Caco-2 (cell line): ENCODE results near the gene E2F4. TPM values are rescaled to one million over a fixed set of nuclear protein-coding genes. Genes with fewer than 3 reads are reported as not detected.

ENCODE experiments used
- BruUV-seq: library from RNA; stranded (reverse); fragments of 400-500 nt; replicated peaks from 2 replicates; lab custom pipeline; 2021; lab: Mats Ljungman, UMichigan
- CTCF ChIA-PET: fragments of 300-600 bp; sonication (Branson Sonifier 250); formaldehyde crosslinking; loops from one replicate; lab custom pipeline; 2022; ENCODE audit warnings: antibody characterized with exemption; lab: Charles Lee
- POLR2A ChIA-PET: fragments of 300-600 bp; sonication (Branson Sonifier 250); formaldehyde crosslinking; loops from one replicate; lab custom pipeline; 2022; ENCODE audit warnings: antibody characterized with exemption; lab: Charles Lee
- DNase-seq, 2 experiments: peaks; one replicate each; pipeline versions ENCODE4 v3.0.0 to v3.0.0-alpha.2; 2020 to 2022
- H3K27me3 ChIP-seq: replicated peaks from 2 replicates; pipeline ENCODE4 v1.6.0; 2011; ENCODE audit warnings: low read length; ENCODE audit not compliant: control insufficient read depth, insufficient read depth
- H3K36me3 ChIP-seq: 2 replicates; pipeline ENCODE4 v1.5.1; 2011; ENCODE audit warnings: low read length; ENCODE audit not compliant: control insufficient read depth, insufficient read depth
- H3K4me1 ChIP-seq: fragments of 250-450 bp; sonication (Bioruptor Pico); 2 replicates; pipeline ENCODE4 v1.5.1; 2020; ENCODE audit warnings: mild to moderate bottlenecking
- H3K4me3 ChIP-seq: 2 replicates; pipeline ENCODE4 v1.5.1; 2011; ENCODE audit warnings: low read depth, mild to moderate bottlenecking, control low read depth, low read length
- H3K9me3 ChIP-seq: fragments of 250-450 bp; sonication (Bioruptor Pico); 2 replicates; pipeline ENCODE4 v1.5.1; 2020; ENCODE audit warnings: mild to moderate bottlenecking, moderate library complexity
- H3K27ac Mint-ChIP-seq: one replicate; pipeline ENCODE4 v1.8.0; 2022; ENCODE audit warnings: mixed read lengths; ENCODE audit not compliant: unreplicated experiment
- H3K27me3 Mint-ChIP-seq: one replicate; pipeline ENCODE4 v1.8.0; 2022; ENCODE audit warnings: mixed read lengths; ENCODE audit not compliant: insufficient read depth, unreplicated experiment
- H3K36me3 Mint-ChIP-seq: one replicate; pipeline ENCODE4 v1.8.0; 2022; ENCODE audit warnings: mild to moderate bottlenecking, mixed read lengths; ENCODE audit not compliant: insufficient read depth, unreplicated experiment
- H3K4me1 Mint-ChIP-seq: one replicate; pipeline ENCODE4 v1.8.0; 2022; ENCODE audit warnings: low read depth, mixed read lengths; ENCODE audit not compliant: unreplicated experiment
- H3K4me3 Mint-ChIP-seq: one replicate; pipeline ENCODE4 v1.8.0; 2022; ENCODE audit warnings: mild to moderate bottlenecking, moderate library complexity, mixed read lengths; ENCODE audit not compliant: unreplicated experiment
- H3K9me3 Mint-ChIP-seq: one replicate; pipeline ENCODE4 v1.8.0; 2022; ENCODE audit warnings: mixed read lengths; ENCODE audit not compliant: unreplicated experiment
- intact Hi-C: fragments of 100-400 bp; cut with micrococcal nuclease; formaldehyde crosslinking; loops from one replicate; pipeline ENCODE4 v1.10.0; 2022; ENCODE audit not compliant: unreplicated experiment
- total RNA-seq: library from RNA; stranded (reverse); gene quantifications from 2 replicates; pipeline ENCODE4 v1.2.3, GENCODE V29; 2022
- TF ChIP-seq, protein P1 (sequence below), 2 experiments: fragments of 200-600 bp in 1 of 2; IDR thresholded peaks; 1 replicate in 1 of 2; 2 replicates in 1 of 2; pipeline versions ENCODE4 v1.5.1 to v1.8.0; 2011 to 2022; ENCODE audit warnings: antibody characterized with exemption in 1 of 2, control low read depth in 1 of 2, inconsistent platforms in 1 of 2, low read depth in 1 of 2, low read length in 1 of 2, mild to moderate bottlenecking in 1 of 2, moderate library complexity in 1 of 2; ENCODE audit not compliant: insufficient read depth in 1 of 2, severe bottlenecking in 1 of 2, unreplicated experiment in 1 of 2

Gene E2F4
- total RNA-seq, 1 experiment from 2014 or later, result 115 TPM

DNA sequence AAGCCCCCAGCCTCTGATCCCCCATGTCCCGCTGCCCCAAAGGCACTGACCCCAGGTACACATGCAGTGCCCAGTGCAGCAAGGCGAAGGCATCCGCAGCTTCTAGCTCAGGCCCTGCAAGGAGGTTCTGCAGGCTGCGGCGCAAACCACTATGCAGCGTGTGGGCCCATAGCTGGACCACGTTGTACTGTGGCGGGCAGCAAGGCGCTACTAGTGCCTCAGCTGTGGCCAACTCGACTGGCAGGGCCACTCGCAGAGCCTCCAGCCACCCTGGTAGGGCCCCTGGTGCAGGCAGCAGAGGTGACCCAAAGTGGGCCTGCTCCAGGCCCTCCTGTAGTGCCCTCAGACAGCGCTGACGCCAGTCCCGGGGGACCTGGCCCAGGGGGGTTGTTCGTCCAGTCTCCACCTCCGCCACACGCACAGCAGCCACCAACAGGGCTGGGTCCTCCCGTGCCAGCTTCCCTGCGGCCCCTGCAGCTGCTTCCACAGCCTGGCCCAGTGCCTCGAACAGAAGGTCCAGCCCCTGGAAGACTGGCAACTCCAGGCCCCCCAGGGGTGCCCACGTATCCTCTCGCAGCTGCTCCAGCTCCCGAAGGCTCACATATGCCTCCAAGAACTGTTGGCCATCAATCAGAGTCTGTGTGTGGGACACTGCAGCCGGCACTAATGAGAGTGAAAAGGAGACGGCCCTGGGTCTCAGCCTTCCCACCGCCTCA, 4.6 kb upstream of the E2F4 start:
- intact Hi-C loops, result no loop called here
- CTCF ChIA-PET, result interaction anchor here (0.5 to 0.6 kb wide), 2 partner anchors 17 to 230 kb away, joined by 3 to 4 read pairs; partner anchors contain the start of gene NOL3
- no peak overlapping the region for H3K4me3 Mint-ChIP-seq

DNA sequence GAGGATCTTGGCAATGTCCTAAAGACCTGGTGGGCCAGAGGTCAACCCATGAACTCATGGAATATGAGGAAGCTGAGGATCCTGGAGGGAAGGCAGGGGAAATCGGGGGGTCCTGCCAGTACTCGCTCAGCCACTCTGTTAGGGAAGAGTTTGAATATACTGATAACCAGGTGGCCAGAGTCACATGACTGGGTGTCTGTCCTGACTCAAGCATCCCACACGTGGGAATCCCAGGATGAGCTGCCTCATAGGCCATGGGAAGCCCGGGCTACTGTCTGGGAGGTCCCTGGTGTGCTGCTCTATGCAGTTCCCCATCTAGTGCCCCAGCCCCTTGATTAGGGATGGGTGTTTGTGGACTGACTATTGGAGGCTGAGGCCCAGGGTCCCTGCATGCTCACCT, 3.6 kb upstream of the E2F4 start:
- Histone ChIP-seq H3K4me1 (peaks cover 38% of the 10 kb centered on the region), H3K9me3 (no peaks in the 10 kb centered on the region), H3K4me3 (no peak overlapping the region), H3K27me3 (no peaks in the 10 kb centered on the region), H3K36me3 (no peaks in the 10 kb centered on the region)
- Mint-ChIP-seq H3K4me3 (no peak overlapping the region), H3K4me1 (peaks cover 16% of the 10 kb centered on the region), H3K27me3 (peaks cover 3% of the 10 kb centered on the region), H3K36me3 (peaks cover 28% of the 10 kb centered on the region), H3K27ac (no peak overlapping the region), H3K9me3 (no peaks in the 10 kb centered on the region)
- TF ChIP-seq, protein P1, sequence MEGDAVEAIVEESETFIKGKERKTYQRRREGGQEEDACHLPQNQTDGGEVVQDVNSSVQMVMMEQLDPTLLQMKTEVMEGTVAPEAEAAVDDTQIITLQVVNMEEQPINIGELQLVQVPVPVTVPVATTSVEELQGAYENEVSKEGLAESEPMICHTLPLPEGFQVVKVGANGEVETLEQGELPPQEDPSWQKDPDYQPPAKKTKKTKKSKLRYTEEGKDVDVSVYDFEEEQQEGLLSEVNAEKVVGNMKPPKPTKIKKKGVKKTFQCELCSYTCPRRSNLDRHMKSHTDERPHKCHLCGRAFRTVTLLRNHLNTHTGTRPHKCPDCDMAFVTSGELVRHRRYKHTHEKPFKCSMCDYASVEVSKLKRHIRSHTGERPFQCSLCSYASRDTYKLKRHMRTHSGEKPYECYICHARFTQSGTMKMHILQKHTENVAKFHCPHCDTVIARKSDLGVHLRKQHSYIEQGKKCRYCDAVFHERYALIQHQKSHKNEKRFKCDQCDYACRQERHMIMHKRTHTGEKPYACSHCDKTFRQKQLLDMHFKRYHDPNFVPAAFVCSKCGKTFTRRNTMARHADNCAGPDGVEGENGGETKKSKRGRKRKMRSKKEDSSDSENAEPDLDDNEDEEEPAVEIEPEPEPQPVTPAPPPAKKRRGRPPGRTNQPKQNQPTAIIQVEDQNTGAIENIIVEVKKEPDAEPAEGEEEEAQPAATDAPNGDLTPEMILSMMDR (IDR thresholded peaks at IDR 0.05; ENCODE audit: insufficient read depth in 1 of 2, low read depth in 1 of 2, low read length in 1 of 2, severe bottlenecking in 1 of 2, unreplicated experiment in 1 of 2), result no peak
- ChIA-PET POLR2A (no interaction called here), CTCF (no interaction called here)
- intact Hi-C loops, result no loop called here
- DNase-seq, result no peak
- no TSS peak for BruUV-seq

More for the DNA sequence above, 4.6 kb upstream of the E2F4 start:
- Histone ChIP-seq H3K27me3 (no peaks in the 10 kb centered on the region), H3K4me3 (no peak overlapping the region), H3K36me3 (no peaks in the 10 kb centered on the region), H3K4me1 (peaks cover 47% of the 10 kb centered on the region), H3K9me3 (no peaks in the 10 kb centered on the region)
- POLR2A ChIA-PET, result no interaction called here
- peaks cover 20% of the 10 kb centered on the region for H3K36me3 Mint-ChIP-seq
- DNase-seq, result no peak
- TF ChIP-seq, protein P1 (IDR thresholded peaks at IDR 0.05; ENCODE audit: insufficient read depth in 1 of 2, low read depth in 1 of 2, low read length in 1 of 2, severe bottlenecking in 1 of 2, unreplicated experiment in 1 of 2), result no peak
- no TSS peak for BruUV-seq
- peaks cover 16% of the 10 kb centered on the region for H3K4me1 Mint-ChIP-seq
- no peaks in the 10 kb centered on the region for H3K9me3 Mint-ChIP-seq
- peaks cover 3% of the 10 kb centered on the region for H3K27me3 Mint-ChIP-seq
- H3K27ac Mint-ChIP-seq, result no peak overlapping the region

DNA sequence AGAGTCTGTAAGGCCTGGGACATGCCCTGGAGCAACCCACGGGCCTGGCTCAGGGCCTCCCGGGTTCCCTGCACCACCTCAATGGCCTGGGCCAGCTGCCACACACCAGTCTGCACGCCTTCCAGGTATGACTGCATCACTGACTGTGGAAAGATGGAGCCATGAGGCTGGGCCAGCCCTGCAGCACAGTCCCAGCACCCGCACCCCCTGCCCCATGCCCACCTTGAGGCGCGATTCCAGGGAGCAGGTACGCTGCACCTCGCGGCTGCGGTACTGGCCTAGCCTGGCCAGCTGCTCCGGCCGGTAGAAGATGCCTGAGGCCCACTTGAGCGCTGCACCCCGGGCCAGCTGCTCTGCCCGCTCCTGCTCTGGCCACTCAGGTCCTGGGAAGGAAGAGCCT, 3.2 kb upstream of the E2F4 start:
- CTCF ChIA-PET, result no interaction called here
- no peak for DNase-seq
- Histone ChIP-seq H3K4me3 (no peak overlapping the region), H3K9me3 (no peaks in the 10 kb centered on the region), H3K4me1 (peaks cover 38% of the 10 kb centered on the region), H3K27me3 (no peaks in the 10 kb centered on the region), H3K36me3 (no peaks in the 10 kb centered on the region)
- Mint-ChIP-seq H3K9me3 (no peaks in the 10 kb centered on the region), H3K27ac (no peak overlapping the region), H3K4me1 (peaks cover 16% of the 10 kb centered on the region), H3K36me3 (peaks cover 28% of the 10 kb centered on the region), H3K27me3 (peaks cover 3% of the 10 kb centered on the region), H3K4me3 (no peak overlapping the region)
- BruUV-seq, result no TSS peak
- intact Hi-C loops, result no loop called here
- TF ChIP-seq, protein P1 (IDR thresholded peaks at IDR 0.05; ENCODE audit: insufficient read depth in 1 of 2, low read depth in 1 of 2, low read length in 1 of 2, severe bottlenecking in 1 of 2, unreplicated experiment in 1 of 2), result no peak
- POLR2A ChIA-PET, result no interaction called here
